Prostate gland (tissue), 2 donors: Measurements from ENCODE around the gene NEB.

Experiments used
- POLR2A ChIP-seq: fragments of 450-650 bp; IDR thresholded peaks from one replicate; pipeline ENCODE4 v1.6.1; 2016; ENCODE audit warnings: antibody characterized with exemption, mild to moderate bottlenecking
- POLR2AphosphoS5 ChIP-seq: sonication (generic); formaldehyde crosslinking; IDR thresholded peaks from one replicate; pipeline ENCODE4 v1.6.1; 2017; ENCODE audit warnings: antibody characterized with exemption
- TF ChIP-seq, protein P1 (sequence below), 4 experiments: fragments of 200-600 bp in 2 of 4; fragments of 450-650 bp in 2 of 4; sonication (generic) in 2 of 4; IDR thresholded peaks; 1 replicate in 3 of 4; 2 replicates in 1 of 4; pipeline ENCODE4 v1.5.1; 2016 to 2019; ENCODE audit warnings: antibody characterized with exemption in 4 of 4, mild to moderate bottlenecking in 2 of 4, moderate library complexity in 2 of 4

GRCh38 chr2:151569167-151569566, 165.1 kb downstream of the NEB start:
- TF ChIP-seq, protein P1, sequence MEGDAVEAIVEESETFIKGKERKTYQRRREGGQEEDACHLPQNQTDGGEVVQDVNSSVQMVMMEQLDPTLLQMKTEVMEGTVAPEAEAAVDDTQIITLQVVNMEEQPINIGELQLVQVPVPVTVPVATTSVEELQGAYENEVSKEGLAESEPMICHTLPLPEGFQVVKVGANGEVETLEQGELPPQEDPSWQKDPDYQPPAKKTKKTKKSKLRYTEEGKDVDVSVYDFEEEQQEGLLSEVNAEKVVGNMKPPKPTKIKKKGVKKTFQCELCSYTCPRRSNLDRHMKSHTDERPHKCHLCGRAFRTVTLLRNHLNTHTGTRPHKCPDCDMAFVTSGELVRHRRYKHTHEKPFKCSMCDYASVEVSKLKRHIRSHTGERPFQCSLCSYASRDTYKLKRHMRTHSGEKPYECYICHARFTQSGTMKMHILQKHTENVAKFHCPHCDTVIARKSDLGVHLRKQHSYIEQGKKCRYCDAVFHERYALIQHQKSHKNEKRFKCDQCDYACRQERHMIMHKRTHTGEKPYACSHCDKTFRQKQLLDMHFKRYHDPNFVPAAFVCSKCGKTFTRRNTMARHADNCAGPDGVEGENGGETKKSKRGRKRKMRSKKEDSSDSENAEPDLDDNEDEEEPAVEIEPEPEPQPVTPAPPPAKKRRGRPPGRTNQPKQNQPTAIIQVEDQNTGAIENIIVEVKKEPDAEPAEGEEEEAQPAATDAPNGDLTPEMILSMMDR (IDR thresholded peaks at IDR 0.05), result no peak
- no peak for TF ChIP-seq POLR2A
- no peak for TF ChIP-seq POLR2AphosphoS5
